Inflammatory macrophage treated with lipopolysaccharide for 1 hour (primary cell): ENCODE data around the gene SPNS2.

Experiments
- DNase-seq, 2 donors: peaks; one replicate each; pipeline ENCODE4 v3.0.0-alpha.2; 2020 to 2022

Gene SPNS2

GRCh38 chr17:4551796-4552525 lies 53.3 kb downstream of the SPNS2 start:
- DNase-seq: no peak

DNA sequence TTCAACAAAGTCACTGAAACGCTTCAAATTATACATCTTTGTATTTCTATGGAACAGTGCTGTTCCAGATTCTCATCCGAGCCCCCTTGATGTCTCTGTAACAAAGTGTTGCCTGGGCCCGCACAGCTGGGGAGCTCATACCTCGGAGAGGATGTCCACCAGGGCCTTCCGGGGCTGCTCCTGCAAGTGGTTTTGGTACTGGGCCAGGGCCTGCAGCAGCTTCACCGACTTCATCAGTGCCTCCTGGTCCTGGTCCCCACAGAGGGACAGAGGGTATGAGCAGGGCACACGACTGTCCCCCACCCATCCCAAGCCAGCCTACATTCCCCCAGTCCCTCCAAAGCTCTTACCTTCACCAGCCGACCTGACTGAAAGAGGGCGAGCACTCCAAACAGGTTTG lies 55.0 kb downstream of the SPNS2 start:
- no peak for DNase-seq

GRCh38 chr17:4554441-4554996 lies 55.8 kb downstream of the SPNS2 start:
- no peak for DNase-seq

GRCh38 chr17:4554997-4555799 lies 56.5 kb downstream of the SPNS2 start, which contains the start of gene MYBBP1A:
Gene MYBBP1A, minus strand, starts transcription at chr17:4555384. Its CDS starts 60 bp downstream, at chr17:4555324.
- peak; percentile 96 to 99 for DNase-seq

- no peak for DNase-seq
These were observed 57.4 kb downstream of the SPNS2 start for GRCh38 chr17:4555873-4556759.

GRCh38 chr17:4556996-4557395 lies 58.3 kb downstream of the SPNS2 start:
- DNase-seq: no peak

GRCh38 chr17:4557626-4558346 lies 59.1 kb downstream of the SPNS2 start:
- no peak for DNase-seq

DNA sequence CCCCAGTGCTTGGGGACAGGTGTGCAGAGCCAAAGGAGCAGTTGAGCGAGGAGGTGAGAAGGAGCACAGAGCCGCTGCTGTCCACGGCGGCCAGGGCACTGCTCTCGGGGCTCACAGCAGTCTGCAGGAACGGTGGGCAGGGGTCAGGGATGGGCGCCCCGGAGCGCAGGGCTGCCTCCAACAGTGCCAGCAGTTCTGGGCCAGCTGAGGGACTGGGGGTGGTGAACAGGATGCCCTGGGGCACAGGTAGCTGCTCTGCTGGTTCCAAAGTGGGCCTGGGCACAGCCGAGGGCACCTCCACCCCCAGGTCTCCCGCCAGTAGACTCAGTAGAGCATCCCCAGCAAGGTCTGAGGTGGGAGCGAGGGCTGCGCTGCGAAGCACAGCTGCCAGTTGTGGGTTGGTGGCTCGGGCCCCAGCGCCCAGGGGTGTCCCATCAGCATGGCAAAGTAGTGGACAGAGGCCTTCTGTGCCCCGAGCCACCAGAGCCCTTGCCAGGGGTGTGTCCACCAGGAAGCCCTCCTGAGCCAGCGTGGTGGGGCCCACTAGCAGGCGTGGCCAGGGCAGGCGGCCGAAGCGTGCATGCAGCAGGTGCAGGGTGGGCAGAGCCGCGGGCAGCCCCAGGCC lies 59.8 kb downstream of the SPNS2 start:
- DNase-seq: no peak

- no peak for DNase-seq
These were observed 60.6 kb downstream of the SPNS2 start for GRCh38 chr17:4559139-4559791.

- DNase-seq: no peak
These were observed 61.3 kb downstream of the SPNS2 start for GRCh38 chr17:4559966-4560365.

- no peak for DNase-seq
These were observed 61.7 kb downstream of the SPNS2 start, which contains the start of gene GGT6 for GRCh38 chr17:4560421-4560820. Gene GGT6, minus strand, starts transcription at chr17:4560577. Its CDS starts 56 bp downstream, at chr17:4560521.

DNA sequence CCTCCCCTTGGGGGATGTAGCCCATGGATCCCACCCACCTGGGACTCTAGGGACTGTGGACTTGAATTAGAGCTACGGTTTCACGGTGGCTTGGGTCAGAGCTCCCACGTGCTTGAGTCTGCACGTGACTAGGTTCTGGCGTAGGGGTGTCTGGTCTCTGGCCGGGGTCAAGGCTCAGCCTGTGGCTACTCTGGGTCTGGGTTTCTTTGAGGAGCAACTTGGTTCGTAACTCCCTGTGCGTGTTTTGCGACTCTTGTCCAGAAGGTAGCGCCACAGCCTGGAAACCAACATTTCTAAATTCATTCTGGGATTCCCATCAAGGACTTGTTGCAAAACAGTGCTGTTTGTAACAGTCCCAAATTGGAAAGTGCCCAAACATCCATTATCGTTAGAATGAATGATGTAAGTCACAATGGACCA lies 62.2 kb downstream of the SPNS2 start:
- no peak for DNase-seq

DNA sequence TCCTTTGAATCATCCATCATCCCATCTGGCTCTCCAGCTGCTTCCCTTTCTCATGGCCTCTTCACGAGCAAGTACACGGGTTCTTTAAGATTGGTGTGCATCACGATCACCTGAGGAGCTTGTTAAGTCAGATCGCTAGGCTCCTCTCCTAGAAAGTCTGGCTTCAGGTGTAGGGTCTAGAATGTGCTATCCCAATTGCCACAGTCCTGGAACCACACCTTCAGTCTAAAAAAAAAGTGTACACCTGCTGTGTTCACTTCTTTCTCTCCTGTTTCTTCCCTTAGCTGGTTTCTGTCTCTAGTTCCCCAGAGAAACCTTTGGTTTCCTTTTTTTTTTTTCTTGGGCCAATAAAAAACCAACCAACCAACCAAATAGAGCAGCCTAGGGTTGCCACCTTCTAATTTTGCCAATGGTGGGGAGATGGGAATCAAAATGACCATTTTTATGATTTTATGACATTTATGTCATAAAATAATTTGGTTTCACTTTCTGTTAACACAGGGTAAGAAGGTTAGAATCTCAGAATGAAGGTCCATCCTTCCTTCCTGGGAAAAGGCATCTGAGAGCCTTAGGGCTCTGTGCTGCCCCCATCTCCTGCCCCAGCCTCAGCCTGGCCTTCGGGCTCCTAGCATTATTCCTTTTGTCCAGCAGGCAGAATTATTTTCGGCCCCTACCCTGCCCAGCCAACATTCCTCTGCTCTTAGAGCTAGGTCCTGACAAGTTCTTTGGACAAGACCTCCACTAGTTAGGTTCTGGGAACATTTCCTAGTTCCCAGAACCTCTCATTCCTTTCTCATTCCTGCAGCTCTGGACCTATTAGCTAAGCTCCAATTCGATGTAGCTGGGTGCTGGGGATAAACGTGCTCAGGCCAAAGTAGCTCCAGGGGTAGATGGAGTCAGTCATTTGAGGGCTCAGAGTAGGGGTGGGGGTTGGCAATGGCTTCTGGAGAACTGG lies 63.6 kb downstream of the SPNS2 start:
- DNase-seq: no peak

DNA sequence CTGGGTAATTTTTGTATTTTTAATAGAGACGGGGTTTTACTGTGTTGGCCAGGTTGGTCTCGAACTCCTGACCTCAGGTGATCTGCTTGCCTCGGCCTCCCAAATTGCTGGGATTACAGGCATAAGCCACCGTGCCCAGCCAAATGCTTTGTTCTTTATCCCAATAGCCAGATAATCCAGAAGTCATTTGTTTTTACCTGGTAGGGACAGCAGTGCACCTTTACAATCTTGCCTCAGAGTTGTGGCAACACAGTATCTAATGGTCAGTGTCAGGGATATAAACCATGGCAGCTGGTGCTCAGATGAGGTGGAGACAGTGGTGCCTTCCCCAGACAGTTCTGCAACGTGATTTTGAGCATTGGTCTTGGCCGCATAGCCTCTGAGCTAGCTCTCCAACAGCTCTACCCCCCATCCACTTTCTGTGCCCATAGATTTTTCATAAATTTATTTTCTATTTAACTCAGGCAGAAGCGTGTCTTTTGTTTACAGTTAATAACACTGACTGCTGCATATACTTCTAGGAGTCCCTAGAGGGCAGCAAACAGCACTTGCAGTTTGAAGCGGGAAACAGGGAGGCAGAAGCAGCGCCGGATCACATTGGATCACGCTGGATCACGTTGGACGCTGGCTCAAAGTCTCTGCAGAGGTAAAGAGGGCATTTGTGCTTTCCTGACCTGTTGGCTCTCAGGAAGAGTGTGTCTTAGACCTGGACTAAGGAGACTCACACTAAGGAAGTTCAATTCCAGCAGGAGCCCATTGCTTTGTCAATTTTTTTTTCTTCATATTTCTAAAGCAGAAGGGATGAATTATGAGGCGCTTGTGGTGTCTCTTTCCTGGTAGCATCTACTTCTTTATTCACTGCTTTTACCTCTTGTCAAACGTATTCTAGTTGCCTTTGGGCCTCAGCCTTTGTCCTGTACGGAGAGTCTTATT lies 66.8 kb downstream of the SPNS2 start:
- DNase-seq: peak; percentile 75 to 82

GRCh38 chr17:4566785-4567184 lies 68.1 kb downstream of the SPNS2 start:
- peak; percentile 25 to 73 for DNase-seq

DNA sequence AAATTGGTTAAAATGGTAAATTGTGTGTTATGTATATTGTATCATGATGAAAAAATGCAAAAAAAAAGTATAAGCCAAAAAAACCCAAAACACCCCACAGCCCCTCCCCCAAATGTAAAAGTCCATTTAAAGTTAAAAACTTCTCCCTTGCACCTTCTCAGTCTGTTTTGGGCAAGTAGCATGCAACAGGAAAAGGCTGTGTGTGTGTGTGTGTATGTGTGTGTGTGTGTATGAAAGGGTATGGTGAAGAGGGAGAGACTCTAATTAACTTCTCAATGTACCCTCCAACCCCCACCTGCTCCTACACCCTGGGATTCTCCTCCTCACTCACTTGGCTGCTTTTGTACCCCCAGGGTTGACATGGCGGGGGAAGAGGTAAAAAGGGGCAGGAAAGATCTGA lies 70.9 kb downstream of the SPNS2 start:
- DNase-seq: no peak

DNA sequence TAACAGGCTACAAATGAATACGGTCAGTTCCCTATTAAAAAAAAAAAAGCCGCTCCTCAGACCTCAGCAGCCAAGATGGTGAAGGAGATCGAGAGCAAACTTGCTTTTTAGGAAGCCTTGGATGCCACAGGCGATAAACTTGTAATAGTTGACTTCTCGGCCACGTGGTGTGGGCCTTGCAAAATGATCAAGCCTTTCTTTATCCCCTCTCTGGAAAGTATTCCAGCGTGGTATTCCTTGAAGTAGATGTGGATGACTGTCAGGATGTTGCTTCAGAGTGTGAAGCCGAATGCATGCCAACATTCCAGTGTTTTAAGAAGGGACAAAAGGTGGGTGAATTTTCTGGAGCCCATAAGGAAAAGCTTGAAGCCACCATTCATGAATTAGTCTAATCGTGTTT lies 73.5 kb downstream of the SPNS2 start:
- no peak for DNase-seq

- no peak for DNase-seq
These were observed 74.4 kb downstream of the SPNS2 start for GRCh38 chr17:4573115-4573514.

DNA sequence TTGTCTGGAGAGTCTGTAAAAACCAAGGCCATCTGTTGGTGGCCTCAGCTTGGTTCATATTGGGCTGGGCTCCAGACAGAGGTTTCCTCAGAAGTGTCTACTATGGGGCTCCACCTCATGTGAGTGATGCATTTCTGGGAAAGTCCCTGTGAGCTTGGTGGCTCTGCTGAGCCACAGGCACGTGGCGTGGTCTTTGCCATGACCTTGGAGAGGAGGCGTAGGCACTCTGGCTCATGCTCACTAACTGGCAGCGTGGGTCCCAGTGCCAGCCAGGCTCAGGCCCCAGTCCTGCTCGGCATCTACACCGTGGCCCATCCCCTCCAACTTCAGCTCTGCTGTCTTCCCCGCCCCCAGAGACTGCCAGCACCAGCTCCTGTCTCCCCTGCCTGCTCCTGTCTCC lies 75.0 kb downstream of the SPNS2 start:
- DNase-seq: peak; percentile 75 to 95
